Heart left ventricle (tissue), 13 donors: ENCODE results near the gene AKR1D1.

Source experiments
- POLR2A ChIP-seq, 2 donors: fragments of 450-650 bp; IDR thresholded peaks; one replicate each; pipeline ENCODE4 v1.6.1; 2017; ENCODE audit warnings: antibody characterized with exemption in 2 of 2, mild to moderate bottlenecking in 2 of 2, moderate library complexity in 2 of 2
- TF ChIP-seq, protein P1 (sequence below), 12 donors: fragments of 200-600 bp; sonication (generic) in 4 of 12; IDR thresholded peaks; one replicate each; pipeline versions ENCODE4 v1.5.0 to v1.8.0; 2018 to 2022; ENCODE audit warnings: antibody characterized with exemption in 12 of 12, mild to moderate bottlenecking in 5 of 12
- donor health status: ischemic (EF 13 %, LVEDD 7.1; RV severe dilation, severe dysfunction).
- donor health status: DM: no; HTN: yes; CAD: no.
- donor health status: DM: no; HTN: no; CAD: no.
- donor health status: ischemic (EF 25% LVEDD 6.9; RV normal size, moderate dysfunction).
- donor health status: ischemic (EF 25% LVEDD 5.7; RV mildly dilated, moderate dysfunction).
- donor health status: ischemic (EF 35%, LVEDD 5.7; RV mildly dilated, moderate dysfunction).
- donor health status: nonischemic (EF 11% LVEDD 7.7; RV severe dilation, severe dysfunction).
- donor health status: DM: yes; HTN: yes; CAD: no.
- donor health status: PGD.
- donor health status: ischemic (EF 29% LVEDD 5.4; RV normal size, mild dysfunction).
- donor health status: nonischemic (EF 23%, LVEDD 6.1; RV moderate dilation, normal function).

- TF ChIP-seq, protein P1, sequence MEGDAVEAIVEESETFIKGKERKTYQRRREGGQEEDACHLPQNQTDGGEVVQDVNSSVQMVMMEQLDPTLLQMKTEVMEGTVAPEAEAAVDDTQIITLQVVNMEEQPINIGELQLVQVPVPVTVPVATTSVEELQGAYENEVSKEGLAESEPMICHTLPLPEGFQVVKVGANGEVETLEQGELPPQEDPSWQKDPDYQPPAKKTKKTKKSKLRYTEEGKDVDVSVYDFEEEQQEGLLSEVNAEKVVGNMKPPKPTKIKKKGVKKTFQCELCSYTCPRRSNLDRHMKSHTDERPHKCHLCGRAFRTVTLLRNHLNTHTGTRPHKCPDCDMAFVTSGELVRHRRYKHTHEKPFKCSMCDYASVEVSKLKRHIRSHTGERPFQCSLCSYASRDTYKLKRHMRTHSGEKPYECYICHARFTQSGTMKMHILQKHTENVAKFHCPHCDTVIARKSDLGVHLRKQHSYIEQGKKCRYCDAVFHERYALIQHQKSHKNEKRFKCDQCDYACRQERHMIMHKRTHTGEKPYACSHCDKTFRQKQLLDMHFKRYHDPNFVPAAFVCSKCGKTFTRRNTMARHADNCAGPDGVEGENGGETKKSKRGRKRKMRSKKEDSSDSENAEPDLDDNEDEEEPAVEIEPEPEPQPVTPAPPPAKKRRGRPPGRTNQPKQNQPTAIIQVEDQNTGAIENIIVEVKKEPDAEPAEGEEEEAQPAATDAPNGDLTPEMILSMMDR (IDR thresholded peaks at IDR 0.05), result no peak
- no peak for TF ChIP-seq POLR2A (IDR thresholded peaks at IDR 0.05)
These were observed 48.9 kb downstream of the AKR1D1 start for GRCh38 chr7:138125119-138125518.
